ENCODE data around the gene MAPK8IP3.

The MAPK8IP3 gene

DNA sequence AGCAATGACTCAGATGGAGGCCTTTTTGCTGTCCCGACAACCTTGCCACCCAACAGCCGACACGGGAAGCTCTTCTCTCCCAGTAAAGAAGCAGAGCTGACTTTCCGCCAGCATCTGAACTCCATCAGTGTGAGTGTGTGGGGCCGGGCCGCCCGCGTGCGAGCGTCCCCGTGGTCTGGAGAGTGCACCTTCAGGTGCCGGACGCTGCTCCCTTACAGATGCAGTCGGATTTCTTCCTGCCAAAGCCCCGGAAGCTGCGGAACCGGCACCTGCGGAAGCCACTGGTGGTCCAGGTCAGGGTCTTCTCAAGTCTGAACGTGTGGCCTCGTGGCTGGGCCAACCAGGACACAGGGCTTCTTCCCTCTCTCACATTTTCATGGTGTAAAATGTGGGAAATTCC lies 43.5 kb upstream of the MAPK8IP3 start:
- Histone ChIP-seq H3K27me3 (ENCODE audit: low read length) (no peaks in the 10 kb centered on the region), H3K9ac (ENCODE audit: low read length) (no peak overlapping the region), H3K4me3 (ENCODE audit: insufficient read depth, low read length, poor library complexity, severe bottlenecking) (no peak overlapping the region), H3K4me2 (ENCODE audit: low read depth, low read length, poor library complexity, severe bottlenecking) (no peak overlapping the region), H3K27ac (ENCODE audit: low read depth, low read length) (no peak overlapping the region), H3K79me2 (ENCODE audit: insufficient read depth, low read length) (no peaks in the 10 kb centered on the region), H2AFZ (ENCODE audit: low read depth, low read length, severe bottlenecking) (no peak overlapping the region), H3K36me3 (ENCODE audit: low read length) (no peaks in the 10 kb centered on the region), H3K9me3 (ENCODE audit: insufficient read depth, low read length) (no peaks in the 10 kb centered on the region), H4K20me1 (ENCODE audit: low read depth, low read length) (no peaks in the 10 kb centered on the region), H3K9me2 (replicated peaks; ENCODE audit: insufficient read depth, low read length) (no peaks in the 10 kb centered on the region), H3F3A (ENCODE audit: insufficient read depth) (no peaks in the 10 kb centered on the region)
- TF ChIP-seq EZH2phosphoT487 (conservative IDR thresholded peaks at IDR 0.05; ENCODE audit: low read length), result no peak
- TF ChIP-seq, protein P1, sequence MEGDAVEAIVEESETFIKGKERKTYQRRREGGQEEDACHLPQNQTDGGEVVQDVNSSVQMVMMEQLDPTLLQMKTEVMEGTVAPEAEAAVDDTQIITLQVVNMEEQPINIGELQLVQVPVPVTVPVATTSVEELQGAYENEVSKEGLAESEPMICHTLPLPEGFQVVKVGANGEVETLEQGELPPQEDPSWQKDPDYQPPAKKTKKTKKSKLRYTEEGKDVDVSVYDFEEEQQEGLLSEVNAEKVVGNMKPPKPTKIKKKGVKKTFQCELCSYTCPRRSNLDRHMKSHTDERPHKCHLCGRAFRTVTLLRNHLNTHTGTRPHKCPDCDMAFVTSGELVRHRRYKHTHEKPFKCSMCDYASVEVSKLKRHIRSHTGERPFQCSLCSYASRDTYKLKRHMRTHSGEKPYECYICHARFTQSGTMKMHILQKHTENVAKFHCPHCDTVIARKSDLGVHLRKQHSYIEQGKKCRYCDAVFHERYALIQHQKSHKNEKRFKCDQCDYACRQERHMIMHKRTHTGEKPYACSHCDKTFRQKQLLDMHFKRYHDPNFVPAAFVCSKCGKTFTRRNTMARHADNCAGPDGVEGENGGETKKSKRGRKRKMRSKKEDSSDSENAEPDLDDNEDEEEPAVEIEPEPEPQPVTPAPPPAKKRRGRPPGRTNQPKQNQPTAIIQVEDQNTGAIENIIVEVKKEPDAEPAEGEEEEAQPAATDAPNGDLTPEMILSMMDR (IDR thresholded peaks at IDR 0.05; ENCODE audit: insufficient read depth, low read length, poor library complexity, severe bottlenecking), result no peak

DNA sequence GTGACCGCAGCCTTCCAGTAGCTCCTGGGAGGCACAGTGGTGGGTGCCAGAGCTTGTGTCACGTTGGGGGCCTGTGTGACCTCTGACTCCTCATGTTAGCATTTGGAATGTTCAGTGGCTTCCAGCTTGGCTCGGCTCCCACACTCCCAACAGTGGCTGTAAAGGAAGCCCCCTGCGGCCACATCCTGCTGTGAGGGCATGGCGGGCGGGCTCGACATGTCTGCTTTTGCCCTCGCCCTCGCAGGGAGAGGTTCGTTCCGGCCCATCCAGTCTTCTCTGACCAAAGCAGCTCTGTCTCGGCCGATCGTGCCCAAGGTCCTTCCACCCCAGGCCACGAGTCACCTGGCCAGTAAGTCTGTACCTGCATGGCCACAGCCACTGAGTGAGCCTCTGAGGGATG lies 40.2 kb upstream of the MAPK8IP3 start:
- Histone ChIP-seq H3K27ac (ENCODE audit: low read depth, low read length) (no peak overlapping the region), H3K4me3 (ENCODE audit: insufficient read depth, low read length, poor library complexity, severe bottlenecking) (no peak overlapping the region), H3K9me2 (replicated peaks; ENCODE audit: insufficient read depth, low read length) (no peaks in the 10 kb centered on the region), H3F3A (ENCODE audit: insufficient read depth) (no peaks in the 10 kb centered on the region), H3K36me3 (ENCODE audit: low read length) (no peaks in the 10 kb centered on the region), H3K9me3 (ENCODE audit: insufficient read depth, low read length) (no peaks in the 10 kb centered on the region), H3K4me2 (ENCODE audit: low read depth, low read length, poor library complexity, severe bottlenecking) (no peak overlapping the region), H3K27me3 (ENCODE audit: low read length) (no peaks in the 10 kb centered on the region), H3K79me2 (ENCODE audit: insufficient read depth, low read length) (no peaks in the 10 kb centered on the region), H4K20me1 (ENCODE audit: low read depth, low read length) (no peaks in the 10 kb centered on the region), H2AFZ (ENCODE audit: low read depth, low read length, severe bottlenecking) (no peak overlapping the region), H3K9ac (ENCODE audit: low read length) (no peak overlapping the region)
- TF ChIP-seq, protein P1 (IDR thresholded peaks at IDR 0.05; ENCODE audit: insufficient read depth, low read length, poor library complexity, severe bottlenecking), result no peak
- no peak for TF ChIP-seq EZH2phosphoT487 (conservative IDR thresholded peaks at IDR 0.05; ENCODE audit: low read length)

DNA sequence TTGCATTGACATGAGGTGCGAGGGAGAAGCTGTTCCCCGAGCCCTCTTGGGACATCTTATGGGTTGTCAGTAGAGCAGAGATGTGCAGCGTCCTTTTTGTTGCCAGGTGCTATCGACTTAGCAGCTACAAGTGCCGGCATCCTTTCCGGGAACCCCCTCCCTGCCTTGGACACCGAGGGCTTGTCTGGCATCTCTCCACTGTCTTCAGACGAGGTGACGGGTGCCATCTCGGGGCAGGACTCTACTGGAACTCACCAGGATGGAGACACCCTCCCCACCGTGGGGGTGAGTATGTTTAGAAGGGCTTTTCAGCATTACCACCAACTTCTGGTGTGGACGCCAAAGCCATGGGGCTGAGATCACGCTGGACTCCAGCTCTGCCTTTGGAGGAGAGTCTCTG lies 39.7 kb upstream of the MAPK8IP3 start:
- no peaks in the 10 kb centered on the region for H3K27me3 ChIP-seq (ENCODE audit: low read length)
- H3F3A ChIP-seq (ENCODE audit: insufficient read depth), result no peaks in the 10 kb centered on the region
- no peak overlapping the region for H3K4me2 ChIP-seq (ENCODE audit: low read depth, low read length, poor library complexity, severe bottlenecking)
- H3K9me2 ChIP-seq (replicated peaks; ENCODE audit: insufficient read depth, low read length), result no peaks in the 10 kb centered on the region
- TF ChIP-seq, protein P1 (IDR thresholded peaks at IDR 0.05; ENCODE audit: insufficient read depth, low read length, poor library complexity, severe bottlenecking), result no peak
- TF ChIP-seq EZH2phosphoT487 (conservative IDR thresholded peaks at IDR 0.05; ENCODE audit: low read length), result no peak
- no peak overlapping the region for H3K4me3 ChIP-seq (ENCODE audit: insufficient read depth, low read length, poor library complexity, severe bottlenecking)
- no peak overlapping the region for H3K9ac ChIP-seq (ENCODE audit: low read length)
- H3K27ac ChIP-seq (ENCODE audit: low read depth, low read length), result no peak overlapping the region
- H3K9me3 ChIP-seq (ENCODE audit: insufficient read depth, low read length), result no peaks in the 10 kb centered on the region
- H3K79me2 ChIP-seq (ENCODE audit: insufficient read depth, low read length), result no peaks in the 10 kb centered on the region
- no peaks in the 10 kb centered on the region for H4K20me1 ChIP-seq (ENCODE audit: low read depth, low read length)
- no peak overlapping the region for H2AFZ ChIP-seq (ENCODE audit: low read depth, low read length, severe bottlenecking)
- H3K36me3 ChIP-seq (ENCODE audit: low read length), result no peaks in the 10 kb centered on the region

All from SU-DHL-6 (cell line).